Endothelial cell of umbilical vein (primary cell): ENCODE measurements around the gene PAFAH2. TPM values are rescaled to one million over a fixed set of nuclear protein-coding genes. Genes with fewer than 3 reads are reported as not detected.

ENCODE experiments used
- BruUV-seq: library from RNA; stranded (reverse); fragments of 400-500 nt; replicated peaks from 2 replicates; lab custom pipeline; 2021; lab: Mats Ljungman, UMichigan
- CTCF ChIA-PET: fragments of 300-600, 350-600 bp; sonication (Branson Sonifier 250); formaldehyde crosslinking; loops from one replicate; lab custom pipeline; 2021; ENCODE audit warnings: antibody characterized with exemption, inconsistent platforms; lab: Charles Lee
- POLR2A ChIA-PET: fragments of 300-600, 350-600 bp; sonication (Branson Sonifier 250); formaldehyde crosslinking; loops from one replicate; lab custom pipeline; 2021; ENCODE audit warnings: antibody characterized with exemption, inconsistent platforms; lab: Charles Lee
- DNase-seq: peaks from one replicate; pipeline ENCODE4 v3.0.0-alpha.2; 2011; ENCODE audit warnings: low read depth, low spot score
- FAIRE-seq: peaks from 2 replicates; lab custom pipeline; 2011; peaks lifted over from hg19 to GRCh38; lab: Jason Lieb, UNC
- H2AFZ ChIP-seq: 2 replicates; pipeline ENCODE4 v1.6.0; 2012; ENCODE audit warnings: low read depth, low read length, control low read depth, inconsistent platforms
- H3K27ac ChIP-seq: 2 replicates; pipeline ENCODE4 v1.5.1; 2011; ENCODE audit warnings: low read depth, mild to moderate bottlenecking, control low read depth, low read length, moderate library complexity; ENCODE audit not compliant: insufficient read depth
- H3K27me3 ChIP-seq, 2 experiments: 2 replicates each; pipeline versions ENCODE4 v1.6.0 to v1.6.1; 2011; ENCODE audit warnings: low read length in 2 of 2, mixed read lengths in 1 of 2; ENCODE audit not compliant: control insufficient read depth in 2 of 2, insufficient read depth in 2 of 2
- H3K36me3 ChIP-seq, 2 experiments: 2 replicates in 1 of 2; 3 replicates in 1 of 2; pipeline ENCODE4 v1.5.1; 2011; ENCODE audit warnings: low read length in 2 of 2, mild to moderate bottlenecking in 1 of 2, moderate library complexity in 1 of 2; ENCODE audit not compliant: control insufficient read depth in 2 of 2, insufficient read depth in 2 of 2; ENCODE audit errors: extremely low read depth in 1 of 2
- H3K4me1 ChIP-seq: 3 replicates; pipeline ENCODE4 v1.5.1; 2011; ENCODE audit warnings: mild to moderate bottlenecking, low read length; ENCODE audit not compliant: control insufficient read depth, insufficient read depth; ENCODE audit errors: extremely low read depth
- H3K4me2 ChIP-seq: 2 replicates; pipeline ENCODE4 v1.6.1; 2011; ENCODE audit warnings: low read length, control low read depth, mixed read lengths; ENCODE audit not compliant: insufficient read depth
- H3K4me3 ChIP-seq, 3 experiments: fragments of 200-600 bp in 1 of 3; sonication (generic), shearing (Covaris generic) in 1 of 3; replicated peaks in 1 of 3; 2 replicates each; pipeline ENCODE4 v1.5.1; 2011 to 2016; ENCODE audit warnings: control low read depth in 3 of 3, low read length in 3 of 3, mild to moderate bottlenecking in 2 of 3, inconsistent platforms in 1 of 3, low read depth in 1 of 3, moderate library complexity in 1 of 3; ENCODE audit not compliant: insufficient read depth in 1 of 3
- H3K79me2 ChIP-seq: 2 replicates; pipeline ENCODE4 v1.6.0; 2012; ENCODE audit warnings: low read length, inconsistent platforms; ENCODE audit not compliant: control insufficient read depth, insufficient read depth
- H3K9ac ChIP-seq: replicated peaks from 2 replicates; pipeline ENCODE3; 2011; ENCODE audit warnings: low read length, control low read depth; ENCODE audit not compliant: insufficient read depth; ENCODE audit errors: extremely low read depth
- H3K9me1 ChIP-seq: replicated peaks from 3 replicates; pipeline ENCODE4 v1.6.0; 2011; ENCODE audit warnings: mild to moderate bottlenecking, low read length; ENCODE audit not compliant: control insufficient read depth, insufficient read depth; ENCODE audit errors: extremely low read depth
- H3K9me3 ChIP-seq: replicated peaks from 2 replicates; pipeline ENCODE4 v1.5.1; 2012; ENCODE audit warnings: low read length, inconsistent platforms; ENCODE audit not compliant: control insufficient read depth, insufficient read depth
- H4K20me1 ChIP-seq: replicated peaks from 2 replicates; pipeline ENCODE3; 2011; ENCODE audit warnings: mild to moderate bottlenecking, low read length; ENCODE audit not compliant: control insufficient read depth, insufficient read depth; ENCODE audit errors: extremely low read depth
- EZH2 ChIP-seq: IDR thresholded peaks from 2 replicates; pipeline ENCODE4 v1.6.1; 2012; ENCODE audit warnings: borderline replicate concordance, low read depth, mild to moderate bottlenecking, moderate library complexity, low read length, inconsistent platforms; ENCODE audit not compliant: severe bottlenecking
- FOS ChIP-seq: IDR thresholded peaks from 2 replicates; pipeline ENCODE4 v1.6.1; 2011; ENCODE audit warnings: mild to moderate bottlenecking, low read length, moderate library complexity, borderline replicate concordance; ENCODE audit not compliant: insufficient read depth
- JUN ChIP-seq: IDR thresholded peaks from 2 replicates; pipeline ENCODE4 v1.6.1; 2011; ENCODE audit warnings: borderline replicate concordance, low read depth; ENCODE audit not compliant: insufficient read length, insufficient read depth
- MAX ChIP-seq: IDR thresholded peaks from 2 replicates; pipeline ENCODE4 v1.6.1; 2011; ENCODE audit not compliant: insufficient read depth, insufficient read length
- MYC ChIP-seq: IDR thresholded peaks from one replicate; pipeline ENCODE4 v1.6.1; 2011; ENCODE audit warnings: mild to moderate bottlenecking, low read depth, low read length
- POLR2AphosphoS5 ChIP-seq: IDR thresholded peaks from 2 replicates; pipeline ENCODE4 v1.6.1; 2012; ENCODE audit warnings: low read depth, mild to moderate bottlenecking, control low read depth, low read length, moderate library complexity; ENCODE audit not compliant: insufficient read depth
- dilution Hi-C: fragments of 300-500 bp; cut with MboI; formaldehyde crosslinking; loops from one replicate; pipeline ENCODE4 v1.15.0; 2019; ENCODE audit warnings: low sequenced_read_pairs; ENCODE audit not compliant: extremely low pct_ligation_motif_present
- intact Hi-C: fragments of 100-400 bp; cut with micrococcal nuclease; formaldehyde crosslinking; loops from one replicate; pipeline ENCODE4 v1.10.0; 2022
- polyA plus RNA-seq, 4 experiments: library from polyadenylated mRNA; depleted of rRNA in 3 of 4; stranded (reverse) in 3 of 4; unstranded in 1 of 4; fragments of >200 nt; gene quantifications; 2 replicates each; pipeline versions ENCODE4 v1.2.1 to v1.2.3, GENCODE V29; 2011 to 2012; ENCODE audit warnings: missing spikeins in 1 of 4
- total RNA-seq: library from RNA; stranded (reverse); gene quantifications from 2 replicates; pipeline ENCODE4 v1.2.3, GENCODE V29; 2021
- TF ChIP-seq, protein P1 (sequence below), 2 donors: IDR thresholded peaks; 1 replicate in 1 of 2; 2 replicates in 1 of 2; pipeline ENCODE4 v1.5.1; 2011; ENCODE audit warnings: low read length in 2 of 2, mild to moderate bottlenecking in 2 of 2, moderate library complexity in 2 of 2, control low read depth in 1 of 2, inconsistent platforms in 1 of 2, low read depth in 1 of 2; ENCODE audit not compliant: insufficient read depth in 1 of 2; ENCODE audit errors: extremely low read depth in 1 of 2

PAFAH2 gene
- total and polyA plus RNA-seq, 2 donors (not counting 3 experiments of a cell fraction or from before 2014, with no cell fraction given) = 6.0 to 6.9 TPM

DNA sequence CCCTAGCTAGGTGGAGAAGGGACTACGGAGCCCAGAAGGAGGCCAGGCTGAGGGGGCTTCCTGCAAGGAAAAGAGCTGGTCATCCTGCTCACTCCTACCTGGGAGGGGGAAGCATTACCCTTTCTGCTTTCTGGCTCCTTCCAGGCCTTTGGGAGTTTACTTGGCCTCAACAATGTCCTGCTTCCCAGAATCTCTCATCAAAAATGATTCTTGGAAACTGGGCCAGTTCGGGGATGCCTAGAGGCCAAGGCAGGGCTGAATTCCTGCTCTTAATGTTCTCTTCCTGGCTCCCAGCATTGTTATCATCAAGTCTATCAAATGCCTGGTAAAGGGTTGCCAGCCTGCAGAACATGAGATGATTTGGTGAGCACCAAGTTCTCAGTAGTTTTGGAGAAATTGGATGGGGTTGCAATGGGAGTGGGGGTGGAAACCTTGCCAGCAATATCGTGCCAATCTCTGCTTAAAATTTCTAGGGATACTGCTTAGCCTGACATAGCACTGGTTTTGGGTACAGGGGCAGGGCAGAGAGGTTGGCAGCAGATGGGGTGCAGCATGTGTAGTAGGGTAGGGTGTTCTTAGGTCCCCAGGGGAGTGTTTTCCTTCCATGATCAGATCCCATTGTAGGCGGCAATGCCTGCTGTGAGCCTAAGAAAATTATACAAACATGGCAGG, 7.7 kb upstream of the PAFAH2 start:
- intact Hi-C loops = no loop called here
- H3K79me2 ChIP-seq = no peaks in the 10 kb centered on the region
- POLR2A ChIA-PET = no interaction called here

More for the DNA sequence above, 7.7 kb upstream of the PAFAH2 start:
- BruUV-seq = no TSS peak
- no peak overlapping the region for H3K4me2 ChIP-seq
- dilution Hi-C loops = no loop called here
- no peak overlapping the region for H3K4me3 ChIP-seq
- H3K27ac ChIP-seq = no peak overlapping the region
- peaks cover 3 to 5% of the 10 kb centered on the region in 2 experiments for H3K27me3 ChIP-seq
- no peak overlapping the region for H3K9ac ChIP-seq
- no peaks in the 10 kb centered on the region for H3K9me1 ChIP-seq
- FAIRE-seq (no peak), DNase-seq (no peak)
- no peaks in the 10 kb centered on the region for H4K20me1 ChIP-seq
- TF ChIP-seq MAX (no peak), JUN (no peak), FOS (no peak), MYC (no peak), POLR2AphosphoS5 (no peak), EZH2 (no peak)
- TF ChIP-seq, protein P1, sequence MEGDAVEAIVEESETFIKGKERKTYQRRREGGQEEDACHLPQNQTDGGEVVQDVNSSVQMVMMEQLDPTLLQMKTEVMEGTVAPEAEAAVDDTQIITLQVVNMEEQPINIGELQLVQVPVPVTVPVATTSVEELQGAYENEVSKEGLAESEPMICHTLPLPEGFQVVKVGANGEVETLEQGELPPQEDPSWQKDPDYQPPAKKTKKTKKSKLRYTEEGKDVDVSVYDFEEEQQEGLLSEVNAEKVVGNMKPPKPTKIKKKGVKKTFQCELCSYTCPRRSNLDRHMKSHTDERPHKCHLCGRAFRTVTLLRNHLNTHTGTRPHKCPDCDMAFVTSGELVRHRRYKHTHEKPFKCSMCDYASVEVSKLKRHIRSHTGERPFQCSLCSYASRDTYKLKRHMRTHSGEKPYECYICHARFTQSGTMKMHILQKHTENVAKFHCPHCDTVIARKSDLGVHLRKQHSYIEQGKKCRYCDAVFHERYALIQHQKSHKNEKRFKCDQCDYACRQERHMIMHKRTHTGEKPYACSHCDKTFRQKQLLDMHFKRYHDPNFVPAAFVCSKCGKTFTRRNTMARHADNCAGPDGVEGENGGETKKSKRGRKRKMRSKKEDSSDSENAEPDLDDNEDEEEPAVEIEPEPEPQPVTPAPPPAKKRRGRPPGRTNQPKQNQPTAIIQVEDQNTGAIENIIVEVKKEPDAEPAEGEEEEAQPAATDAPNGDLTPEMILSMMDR (IDR thresholded peaks at IDR 0.05; ENCODE audit: extremely low read depth in 1 of 2, insufficient read depth in 1 of 2, low read depth in 1 of 2, low read length in 2 of 2) = no peak
- H2AFZ ChIP-seq = no peak overlapping the region
- H3K9me3 ChIP-seq = no peaks in the 10 kb centered on the region
- no peaks in the 10 kb centered on the region for H3K4me1 ChIP-seq
- H3K36me3 ChIP-seq = no peaks in the 10 kb centered on the region
- CTCF ChIA-PET = interaction anchor here (1.0 to 2.7 kb wide), 3 partner anchors 110 to 412 kb away, joined by 3 to 13 read pairs (median 4); no protein-coding TSS in a partner anchor
